ENCODE measurements around the gene MGLL.

MGLL gene

DNA sequence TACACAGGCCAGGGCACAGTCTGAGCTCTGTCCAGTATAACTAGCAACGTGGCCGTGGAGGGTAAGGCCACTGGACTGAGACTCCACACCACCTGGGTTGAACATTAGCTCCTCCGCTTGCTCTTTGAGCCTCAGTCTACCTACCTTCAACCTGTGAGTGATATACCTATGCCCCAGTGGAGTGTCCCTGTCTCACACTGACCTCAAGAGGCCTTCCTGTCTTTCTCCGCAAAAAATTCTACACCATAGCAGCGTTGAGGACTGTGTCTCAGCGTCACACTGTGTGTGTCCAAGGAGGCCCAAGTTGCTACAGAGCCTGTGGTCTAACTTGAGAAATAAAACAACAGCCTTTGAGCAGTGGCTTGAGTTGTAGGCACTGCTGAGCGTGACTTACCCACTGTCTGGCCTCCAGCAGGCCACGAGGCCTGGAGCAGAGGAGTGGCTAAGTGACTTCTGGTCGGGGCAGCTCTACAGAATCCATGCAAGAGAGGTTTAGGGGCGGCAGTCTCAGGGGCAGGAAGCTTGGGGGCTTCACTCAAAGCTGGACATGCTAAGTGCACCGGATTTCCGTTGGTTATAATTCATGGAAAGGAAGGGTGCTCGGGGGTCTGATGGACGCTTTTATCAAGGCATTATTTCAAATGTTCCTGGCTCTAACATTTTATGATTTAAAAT lies 2.0 kb upstream of the MGLL start:
- TF ChIP-seq, protein P1, sequence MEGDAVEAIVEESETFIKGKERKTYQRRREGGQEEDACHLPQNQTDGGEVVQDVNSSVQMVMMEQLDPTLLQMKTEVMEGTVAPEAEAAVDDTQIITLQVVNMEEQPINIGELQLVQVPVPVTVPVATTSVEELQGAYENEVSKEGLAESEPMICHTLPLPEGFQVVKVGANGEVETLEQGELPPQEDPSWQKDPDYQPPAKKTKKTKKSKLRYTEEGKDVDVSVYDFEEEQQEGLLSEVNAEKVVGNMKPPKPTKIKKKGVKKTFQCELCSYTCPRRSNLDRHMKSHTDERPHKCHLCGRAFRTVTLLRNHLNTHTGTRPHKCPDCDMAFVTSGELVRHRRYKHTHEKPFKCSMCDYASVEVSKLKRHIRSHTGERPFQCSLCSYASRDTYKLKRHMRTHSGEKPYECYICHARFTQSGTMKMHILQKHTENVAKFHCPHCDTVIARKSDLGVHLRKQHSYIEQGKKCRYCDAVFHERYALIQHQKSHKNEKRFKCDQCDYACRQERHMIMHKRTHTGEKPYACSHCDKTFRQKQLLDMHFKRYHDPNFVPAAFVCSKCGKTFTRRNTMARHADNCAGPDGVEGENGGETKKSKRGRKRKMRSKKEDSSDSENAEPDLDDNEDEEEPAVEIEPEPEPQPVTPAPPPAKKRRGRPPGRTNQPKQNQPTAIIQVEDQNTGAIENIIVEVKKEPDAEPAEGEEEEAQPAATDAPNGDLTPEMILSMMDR (conservative IDR thresholded peaks at IDR 0.05; ENCODE audit: low read depth, low read length) = no peak
- no peak overlapping the region for H3K4me2 ChIP-seq
- no peaks in the 10 kb centered on the region for H4K20me1 ChIP-seq (ENCODE audit: insufficient read depth)
- no peak overlapping the region for H3K4me3 ChIP-seq (IDR thresholded peaks at IDR 0.05; ENCODE audit: insufficient read depth, low read depth, low read length)
- no peak overlapping the region for H3K27ac ChIP-seq
- no peaks in the 10 kb centered on the region for H3K36me3 ChIP-seq (ENCODE audit: insufficient read depth)
- H3K27me3 ChIP-seq (ENCODE audit: insufficient read depth, low read depth) = no peaks in the 10 kb centered on the region
- no peak overlapping the region for H3K9ac ChIP-seq
- H3K4me1 ChIP-seq (ENCODE audit: low read depth, poor library complexity, severe bottlenecking) = no peaks in the 10 kb centered on the region
- no peaks in the 10 kb centered on the region for H3K79me2 ChIP-seq (ENCODE audit: insufficient read depth, low read depth)
- H2AFZ ChIP-seq (ENCODE audit: low read depth) = no peak overlapping the region

DNA sequence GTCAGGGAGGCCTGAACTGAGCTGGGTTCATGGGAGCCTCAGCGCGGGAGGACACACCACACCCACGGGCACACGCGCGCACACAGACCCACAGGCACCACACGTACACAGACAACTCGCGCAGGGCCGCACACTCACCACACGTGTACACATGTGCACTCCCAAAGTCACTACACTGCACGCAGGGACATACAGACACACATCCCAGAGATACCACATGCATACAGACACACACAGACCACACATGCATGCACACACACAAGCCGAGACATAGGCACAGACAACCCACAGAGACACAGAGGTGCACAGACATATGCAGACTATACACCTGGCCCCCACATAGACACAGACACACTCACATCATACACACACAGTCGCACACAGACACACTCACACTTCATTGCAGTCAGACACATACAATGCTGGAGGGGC lies 1.1 kb upstream of the MGLL start:
- Histone ChIP-seq H3K27ac (no peak overlapping the region), H2AFZ (ENCODE audit: low read depth) (peak overlapping the region; percentile 41; the same call in 1 of the 2 replicates), H3K27me3 (ENCODE audit: insufficient read depth, low read depth) (no peaks in the 10 kb centered on the region), H3K4me2 (no peak overlapping the region), H3K4me1 (ENCODE audit: low read depth, poor library complexity, severe bottlenecking) (no peaks in the 10 kb centered on the region), H3K79me2 (ENCODE audit: insufficient read depth, low read depth) (no peaks in the 10 kb centered on the region), H3K36me3 (ENCODE audit: insufficient read depth) (no peaks in the 10 kb centered on the region), H3K4me3 (IDR thresholded peaks at IDR 0.05; ENCODE audit: insufficient read depth, low read depth, low read length) (no peak overlapping the region), H4K20me1 (ENCODE audit: insufficient read depth) (no peaks in the 10 kb centered on the region), H3K9ac (no peak overlapping the region)
- TF ChIP-seq, protein P1 (conservative IDR thresholded peaks at IDR 0.05; ENCODE audit: low read depth, low read length) = no peak

DNA sequence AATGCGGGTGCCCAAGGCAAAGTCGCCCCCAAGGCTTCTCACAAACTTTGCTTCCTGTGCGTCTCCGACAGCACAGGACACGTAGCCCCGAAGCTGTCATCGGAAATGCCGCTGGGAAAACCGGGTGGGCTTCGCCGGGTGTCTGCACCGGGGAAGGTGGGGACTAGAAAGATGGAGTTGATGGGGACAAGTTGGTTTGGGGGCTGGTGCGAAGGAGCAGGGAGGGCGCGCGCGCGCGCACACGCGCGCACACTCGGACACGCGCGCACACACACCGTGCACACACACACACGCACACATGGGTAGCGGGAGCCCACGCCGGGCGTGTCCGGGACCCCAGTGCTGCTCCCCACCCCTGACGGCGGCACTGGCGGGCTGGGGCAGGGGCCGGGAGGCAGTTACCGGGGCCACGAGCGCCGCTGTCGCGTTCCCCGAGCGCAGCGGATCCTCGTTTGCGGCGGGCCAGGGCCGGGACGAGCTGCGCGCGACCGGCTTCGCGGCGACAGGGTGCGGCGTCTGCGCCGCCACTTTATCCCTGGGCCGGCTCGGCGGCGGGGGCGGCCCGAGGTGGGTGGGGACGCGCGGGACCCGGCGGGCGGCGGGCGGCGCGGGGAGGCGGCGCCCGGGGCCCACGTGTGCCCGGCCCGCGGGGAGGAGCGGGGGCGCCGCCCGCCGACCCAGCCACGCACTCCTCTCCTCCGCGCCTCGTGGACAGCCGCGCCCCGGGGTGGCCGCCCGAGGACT lies 539 bp upstream of the MGLL start:
- Histone ChIP-seq H3K27me3 (ENCODE audit: insufficient read depth, low read depth) (no peaks in the 10 kb centered on the region), H3K36me3 (ENCODE audit: insufficient read depth) (no peaks in the 10 kb centered on the region), H2AFZ (ENCODE audit: low read depth) (peak overlapping the region; percentile 80), H3K9ac (peak overlapping the region; percentile 27; the same call in 1 of the 2 replicates), H4K20me1 (ENCODE audit: insufficient read depth) (no peaks in the 10 kb centered on the region), H3K4me1 (ENCODE audit: low read depth, poor library complexity, severe bottlenecking) (no peaks in the 10 kb centered on the region), H3K79me2 (ENCODE audit: insufficient read depth, low read depth) (no peaks in the 10 kb centered on the region), H3K27ac (no peak overlapping the region), H3K4me3 (IDR thresholded peaks at IDR 0.05; ENCODE audit: insufficient read depth, low read depth, low read length) (no peak overlapping the region), H3K4me2 (peak overlapping the region; percentile 21; the same call in 1 of the 2 replicates)
- TF ChIP-seq, protein P1 (conservative IDR thresholded peaks at IDR 0.05; ENCODE audit: low read depth, low read length) = no peak

DNA sequence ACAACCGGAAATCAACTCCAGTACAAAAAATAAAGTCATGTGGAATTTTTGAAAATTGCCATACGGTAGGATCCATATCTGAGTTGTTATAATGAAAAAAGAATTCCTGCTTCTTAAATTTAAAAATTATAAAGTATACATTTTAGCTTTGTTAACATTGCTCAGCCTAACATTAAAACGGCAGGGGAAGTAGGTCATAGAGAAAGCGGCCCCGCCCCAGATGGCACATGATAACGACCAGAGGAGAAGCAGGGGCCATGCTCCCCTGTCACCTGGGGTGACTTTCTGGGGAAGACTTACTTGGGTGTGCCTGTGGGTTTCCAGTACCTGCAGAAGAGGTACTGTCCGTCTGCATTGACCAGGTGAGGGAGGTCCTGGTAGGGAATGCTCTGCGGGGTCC lies 921 bp downstream of the MGLL start:
- no peaks in the 10 kb centered on the region for H3K79me2 ChIP-seq (ENCODE audit: insufficient read depth, low read depth)
- no peak overlapping the region for H2AFZ ChIP-seq (ENCODE audit: low read depth)
- no peak overlapping the region for H3K27ac ChIP-seq
- H3K27me3 ChIP-seq (ENCODE audit: insufficient read depth, low read depth) = no peaks in the 10 kb centered on the region
- H3K4me3 ChIP-seq (IDR thresholded peaks at IDR 0.05; ENCODE audit: insufficient read depth, low read depth, low read length) = no peak overlapping the region
- no peak overlapping the region for H3K9ac ChIP-seq
- TF ChIP-seq, protein P1 (conservative IDR thresholded peaks at IDR 0.05; ENCODE audit: low read depth, low read length) = no peak
- H3K36me3 ChIP-seq (ENCODE audit: insufficient read depth) = no peaks in the 10 kb centered on the region
- H4K20me1 ChIP-seq (ENCODE audit: insufficient read depth) = no peaks in the 10 kb centered on the region
- H3K4me2 ChIP-seq = no peak overlapping the region
- H3K4me1 ChIP-seq (ENCODE audit: low read depth, poor library complexity, severe bottlenecking) = no peaks in the 10 kb centered on the region

Data from KMS-11 (cell line).